B cell (primary cell): ENCODE data around the gene ZFAND6. TPM values are rescaled to one million over a fixed set of nuclear protein-coding genes. Genes with fewer than 3 reads are reported as not detected.
A peak's percentile ranks its signal among the peaks of the same experiment; 100 is the strongest.

Experiments
- ATAC-seq: fragments of 200-7000 bp; cut with Tn5 transposase; one replicate; pipeline ENCODE4 v1.10.0; 2021; ENCODE audit warnings: low read depth, mild to moderate bottlenecking, moderate number of reproducible peaks, moderate library complexity
- CTCF ChIA-PET: fragments of 350-600 bp; sonication (Branson Sonifier 250); formaldehyde crosslinking; loops from one replicate; lab custom pipeline; 2021; ENCODE audit warnings: antibody characterized with exemption, inconsistent platforms; lab: Charles Lee
- POLR2A ChIA-PET: fragments of 350-600 bp; sonication (Branson Sonifier 250); formaldehyde crosslinking; loops from one replicate; lab custom pipeline; 2021; ENCODE audit warnings: antibody characterized with exemption; lab: Charles Lee
- DNase-seq: peaks from one replicate; pipeline ENCODE4 v3.0.0; 2013
- H2AFZ ChIP-seq: 2 replicates; pipeline ENCODE4 v1.6.1; 2012; ENCODE audit warnings: mild to moderate bottlenecking, low read depth, low read length; ENCODE audit not compliant: insufficient read depth, poor library complexity, severe bottlenecking
- H3K27ac ChIP-seq, 2 donors: 1 replicate in 1 of 2; 2 replicates in 1 of 2; pipeline ENCODE4 v1.5.1; 2012 to 2013; ENCODE audit warnings: low read length in 2 of 2, mild to moderate bottlenecking in 2 of 2, moderate library complexity in 1 of 2
- H3K27me3 ChIP-seq, 4 experiments: fragments of 200-600 bp in 1 of 4; sonication (generic) in 1 of 4; replicated peaks in 1 of 4; 1 replicate in 2 of 4; 2 replicates in 2 of 4; pipeline versions ENCODE4 v1.6.1 to v1.7.0; 2013 to 2016; ENCODE audit warnings: low read length in 3 of 4, mild to moderate bottlenecking in 2 of 4, mixed read lengths in 1 of 4, moderate library complexity in 1 of 4; ENCODE audit not compliant: insufficient read depth in 4 of 4, control insufficient read depth in 3 of 4; ENCODE audit errors: control extremely low read depth in 1 of 4
- H3K36me3 ChIP-seq, 2 experiments: replicated peaks in 1 of 2; 1 replicate in 1 of 2; 2 replicates in 1 of 2; pipeline versions ENCODE4 v1.6.1 to v1.7.1; 2013; ENCODE audit warnings: low read length in 1 of 2; ENCODE audit not compliant: insufficient read depth in 2 of 2, control insufficient read depth in 1 of 2; ENCODE audit errors: control extremely low read depth in 1 of 2, extremely low read depth in 1 of 2
- H3K4me1 ChIP-seq, 2 donors: fragments of 200-600 bp in 1 of 2; sonication (generic) in 1 of 2; 1 replicate in 1 of 2; 2 replicates in 1 of 2; pipeline versions ENCODE4 v1.5.1 to v1.6.1; 2013 to 2017; ENCODE audit warnings: low read length in 2 of 2; ENCODE audit not compliant: control insufficient read depth in 2 of 2, insufficient read depth in 2 of 2
- H3K4me2 ChIP-seq: replicated peaks from 2 replicates; pipeline ENCODE3; 2012; ENCODE audit warnings: mild to moderate bottlenecking, low read depth, low read length; ENCODE audit not compliant: poor library complexity, severe bottlenecking
- H3K4me3 ChIP-seq, 5 experiments: fragments of 200-600 bp in 1 of 5; sonication (generic) in 1 of 5; 1 replicate in 3 of 5; 2 replicates in 2 of 5; pipeline versions ENCODE4 v1.5.1 to v1.7.0; 2011 to 2016; ENCODE audit warnings: low read length in 4 of 5, mild to moderate bottlenecking in 4 of 5, low read depth in 2 of 5, control low read depth in 1 of 5, moderate library complexity in 1 of 5; ENCODE audit not compliant: insufficient read depth in 1 of 5; ENCODE audit errors: control extremely low read depth in 1 of 5, extremely low read depth in 1 of 5
- H3K79me2 ChIP-seq: fragments of 200-600 bp; sonication (generic); one replicate; pipeline ENCODE4 v1.6.0; 2016; ENCODE audit warnings: low read length; ENCODE audit not compliant: control insufficient read depth, insufficient read depth
- H3K9ac ChIP-seq: fragments of 200-600 bp; sonication (generic); 2 replicates; pipeline ENCODE4 v1.6.1; 2017; ENCODE audit warnings: mild to moderate bottlenecking, low read length, moderate library complexity
- H3K9me3 ChIP-seq, 3 donors: one replicate each; pipeline versions ENCODE4 v1.6.1 to v1.7.1; 2013; ENCODE audit warnings: low read length in 2 of 3; ENCODE audit not compliant: control insufficient read depth in 2 of 3, insufficient read depth in 1 of 3; ENCODE audit errors: control extremely low read depth in 1 of 3
- H4K20me1 ChIP-seq: 2 replicates; pipeline ENCODE4 v1.6.0; 2012; ENCODE audit warnings: mild to moderate bottlenecking, low read length; ENCODE audit not compliant: insufficient read depth, control insufficient read depth, poor library complexity, severe bottlenecking
- H3K27ac Mint-ChIP-seq: one replicate; pipeline ENCODE4 v1.8.0; 2021; ENCODE audit warnings: mixed read lengths
- H3K27me3 Mint-ChIP-seq: one replicate; pipeline ENCODE4 v1.8.0; 2021; ENCODE audit warnings: mixed read lengths
- H3K4me1 Mint-ChIP-seq: one replicate; pipeline ENCODE4 v1.8.0; 2021; ENCODE audit warnings: mixed read lengths
- H3K4me3 Mint-ChIP-seq: one replicate; pipeline ENCODE4 v1.8.0; 2021; ENCODE audit warnings: mixed read lengths
- H3K9me3 Mint-ChIP-seq: one replicate; pipeline ENCODE4 v1.8.0; 2022; ENCODE audit warnings: mixed read lengths; ENCODE audit not compliant: insufficient read depth
- EZH2 ChIP-seq: IDR thresholded peaks from 2 replicates; pipeline ENCODE4 v1.6.1; 2012; ENCODE audit warnings: borderline replicate concordance, low read depth, mild to moderate bottlenecking, moderate library complexity, low read length; ENCODE audit not compliant: insufficient read depth, poor library complexity, severe bottlenecking
- WGBS: methylation state at CpG from one replicate; pipeline ENCODE4 v1.1.5; 2013; ENCODE audit warnings: missing lambda C conversion rate; ENCODE audit not compliant: insufficient coverage; 5-methylcytosine and 5-hydroxymethylcytosine counted together
- intact Hi-C: fragments of 100-400 bp; cut with micrococcal nuclease; formaldehyde crosslinking; loops from one replicate; pipeline ENCODE4 v1.10.0; 2022
- polyA minus RNA-seq: library from RNA; depleted of rRNA, polyadenylated mRNA; stranded (reverse); fragments of >200 nt; gene quantifications from 2 replicates; pipeline ENCODE4 v1.2.3, GENCODE V29; 2012
- polyA plus RNA-seq: library from polyadenylated mRNA; depleted of rRNA; stranded (reverse); fragments of >200 nt; gene quantifications from 2 replicates; pipeline ENCODE4 v1.2.3, GENCODE V29; 2012
- total RNA-seq, 2 donors: library from RNA; stranded (reverse); fragments of 120-200 nt in 1 of 2; gene quantifications; 1 replicate in 1 of 2; 2 replicates in 1 of 2; pipeline versions ENCODE4 v1.2.3 to v1.2.4, GENCODE V29; 2013 to 2022
- TF ChIP-seq, protein P1 (sequence below): fragments of 200-600 bp; IDR thresholded peaks from one replicate; pipeline ENCODE4 v1.8.0; 2022; ENCODE audit warnings: antibody characterized with exemption, mild to moderate bottlenecking

Gene ZFAND6
- 133 and 144 TPM in 2 replicates for total RNA-seq
- 140 TPM for total RNA-seq (2013)
- 49.7 and 60.6 TPM in 2 replicates for polyA plus RNA-seq
- polyA minus RNA-seq: 122 and 197 TPM in 2 replicates

- WGBS: under 1% methylated on average over 74 of the region's 74 CpGs
- CTCF ChIA-PET: interaction anchor here (0.8 to 1.9 kb wide), 7 partner anchors 13 to 136 kb away, joined by 3 to 9 read pairs (median 5); no protein-coding TSS in a partner anchor
- peaks cover 11% of the 10 kb centered on the region for H4K20me1 ChIP-seq
- peaks cover 52% of the 10 kb centered on the region for H3K4me1 Mint-ChIP-seq
- peak within 1 kb of the TSS; percentile 83 for H3K9ac ChIP-seq
- H3K9me3 Mint-ChIP-seq: no peaks in the 10 kb centered on the region
- no peaks in the 10 kb centered on the region for H3K27me3 ChIP-seq
- peaks cover 45% of the 10 kb centered on the region for H3K79me2 ChIP-seq
- H3K4me3 Mint-ChIP-seq: peak within 1 kb of the TSS; percentile 95
- H3K36me3 ChIP-seq: no peaks in the 10 kb centered on the region
- no peaks in the 10 kb centered on the region for H3K27me3 Mint-ChIP-seq
- H3K9me3 ChIP-seq: no peaks in the 10 kb centered on the region
- POLR2A ChIA-PET: interaction anchor here (0.7 to 2.3 kb wide), 6 partner anchors 14 to 136 kb away, joined by 3 to 22 read pairs (median 6); partner anchors contain the start of gene FAH
- peak within 1 kb of the TSS; percentile 77 for H2AFZ ChIP-seq
- ATAC-seq (peak; percentile 83), DNase-seq (peak; percentile 97)
- peak within 1 kb of the TSS; percentile 87 to 96 for H3K27ac ChIP-seq
- intact Hi-C loops: loop anchor here (1.0 to 2.0 kb wide), 5 partner anchors 42 to 163 kb away; partner anchors contain the start of genes BCL2A1 and FAH
- peak within 1 kb of the TSS; percentile 78 to 93 (median 85) for H3K4me3 ChIP-seq
- H3K4me1 ChIP-seq: peaks cover 27 to 35% of the 10 kb centered on the region in 2 donors
- no peak for TF ChIP-seq EZH2
- TF ChIP-seq, protein P1, sequence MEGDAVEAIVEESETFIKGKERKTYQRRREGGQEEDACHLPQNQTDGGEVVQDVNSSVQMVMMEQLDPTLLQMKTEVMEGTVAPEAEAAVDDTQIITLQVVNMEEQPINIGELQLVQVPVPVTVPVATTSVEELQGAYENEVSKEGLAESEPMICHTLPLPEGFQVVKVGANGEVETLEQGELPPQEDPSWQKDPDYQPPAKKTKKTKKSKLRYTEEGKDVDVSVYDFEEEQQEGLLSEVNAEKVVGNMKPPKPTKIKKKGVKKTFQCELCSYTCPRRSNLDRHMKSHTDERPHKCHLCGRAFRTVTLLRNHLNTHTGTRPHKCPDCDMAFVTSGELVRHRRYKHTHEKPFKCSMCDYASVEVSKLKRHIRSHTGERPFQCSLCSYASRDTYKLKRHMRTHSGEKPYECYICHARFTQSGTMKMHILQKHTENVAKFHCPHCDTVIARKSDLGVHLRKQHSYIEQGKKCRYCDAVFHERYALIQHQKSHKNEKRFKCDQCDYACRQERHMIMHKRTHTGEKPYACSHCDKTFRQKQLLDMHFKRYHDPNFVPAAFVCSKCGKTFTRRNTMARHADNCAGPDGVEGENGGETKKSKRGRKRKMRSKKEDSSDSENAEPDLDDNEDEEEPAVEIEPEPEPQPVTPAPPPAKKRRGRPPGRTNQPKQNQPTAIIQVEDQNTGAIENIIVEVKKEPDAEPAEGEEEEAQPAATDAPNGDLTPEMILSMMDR: peak; percentile 18
- peak within 1 kb of the TSS; percentile 99 for H3K27ac Mint-ChIP-seq
- H3K4me2 ChIP-seq: peak within 1 kb of the TSS; percentile 98
Observed at GRCh38 chr15:80058851-80059785, at the start of gene ZFAND6. Gene ZFAND6 (plus strand): TSS chr15:80059676. CDS start chr15:80120345, 60,669 bp downstream.
